GM18505 (cell line): Measurements from ENCODE around the gene PDE4D.

ENCODE experiments used
- ATAC-seq: cut with Tn5 transposase; IDR thresholded peaks from one replicate; pipeline ENCODE4 v1.9.1; 2021; ENCODE audit not compliant: unreplicated experiment
- POLR2A ChIP-seq: IDR thresholded peaks from 4 replicates; pipeline ENCODE4 v1.6.1; 2011; ENCODE audit warnings: borderline replicate concordance; ENCODE audit not compliant: insufficient read depth, insufficient read length; ENCODE audit errors: extremely low read depth

PDE4D gene

GRCh38 chr5:59204114-59204897, 689.2 kb downstream of the PDE4D start:
- no peak for ATAC-seq
- no peak for TF ChIP-seq POLR2A

- TF ChIP-seq POLR2A = no peak
- ATAC-seq = no peak
Observed at GRCh38 chr5:59199868-59200267, 693.7 kb downstream of the PDE4D start.

- no peak for ATAC-seq
- no peak for TF ChIP-seq POLR2A
Observed at GRCh38 chr5:59198832-59199231, 694.7 kb downstream of the PDE4D start.

GRCh38 chr5:59198365-59198764, 695.2 kb downstream of the PDE4D start:
- no peak for ATAC-seq
- no peak for TF ChIP-seq POLR2A

- TF ChIP-seq POLR2A = no peak
- ATAC-seq = no peak
Observed at GRCh38 chr5:59197911-59198310, 695.6 kb downstream of the PDE4D start.

- ATAC-seq = no peak
- TF ChIP-seq POLR2A = no peak
Observed at GRCh38 chr5:59193616-59194319, 699.8 kb downstream of the PDE4D start.

- no peak for TF ChIP-seq POLR2A
- no peak for ATAC-seq
Observed at GRCh38 chr5:59190746-59191145, 702.8 kb downstream of the PDE4D start.

GRCh38 chr5:59189472-59190244, 703.9 kb downstream of the PDE4D start:
- TF ChIP-seq POLR2A = no peak
- ATAC-seq = no peak

- no peak for ATAC-seq
- TF ChIP-seq POLR2A = no peak
Observed at GRCh38 chr5:59188419-59189225, 704.9 kb downstream of the PDE4D start.

- no peak for TF ChIP-seq POLR2A
- no peak for ATAC-seq
Observed at GRCh38 chr5:59187857-59188256, 705.7 kb downstream of the PDE4D start.

GRCh38 chr5:59186623-59187022, 706.9 kb downstream of the PDE4D start:
- TF ChIP-seq POLR2A = no peak

GRCh38 chr5:59185757-59186385, 707.7 kb downstream of the PDE4D start:
- no peak for ATAC-seq
- no peak for TF ChIP-seq POLR2A

More at GRCh38 chr5:59186623-59187022, 706.9 kb downstream of the PDE4D start:
- no peak for ATAC-seq
